Measurements from ENCODE around the gene PDE5A.

DNA sequence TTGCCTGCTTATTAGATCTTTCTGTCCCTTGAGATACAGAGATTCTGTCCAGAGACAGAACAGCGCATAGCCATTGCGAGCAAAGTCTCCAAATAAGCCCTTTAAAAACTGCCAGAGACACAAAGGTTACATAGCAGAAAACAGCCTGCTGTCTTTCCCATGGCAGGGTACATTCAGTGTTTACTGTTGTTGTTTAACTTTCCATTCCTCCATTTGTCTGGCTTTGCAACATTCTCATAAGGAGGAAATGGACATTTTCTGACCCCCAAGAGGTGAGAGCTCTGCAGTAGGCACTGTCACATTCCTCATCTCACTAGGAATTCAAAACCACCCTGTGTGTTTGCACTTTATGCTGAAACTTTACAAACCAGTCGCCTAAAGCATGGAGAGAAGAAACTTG is 48.3 kb downstream of the PDE5A start:
- TF ChIP-seq, protein P1, sequence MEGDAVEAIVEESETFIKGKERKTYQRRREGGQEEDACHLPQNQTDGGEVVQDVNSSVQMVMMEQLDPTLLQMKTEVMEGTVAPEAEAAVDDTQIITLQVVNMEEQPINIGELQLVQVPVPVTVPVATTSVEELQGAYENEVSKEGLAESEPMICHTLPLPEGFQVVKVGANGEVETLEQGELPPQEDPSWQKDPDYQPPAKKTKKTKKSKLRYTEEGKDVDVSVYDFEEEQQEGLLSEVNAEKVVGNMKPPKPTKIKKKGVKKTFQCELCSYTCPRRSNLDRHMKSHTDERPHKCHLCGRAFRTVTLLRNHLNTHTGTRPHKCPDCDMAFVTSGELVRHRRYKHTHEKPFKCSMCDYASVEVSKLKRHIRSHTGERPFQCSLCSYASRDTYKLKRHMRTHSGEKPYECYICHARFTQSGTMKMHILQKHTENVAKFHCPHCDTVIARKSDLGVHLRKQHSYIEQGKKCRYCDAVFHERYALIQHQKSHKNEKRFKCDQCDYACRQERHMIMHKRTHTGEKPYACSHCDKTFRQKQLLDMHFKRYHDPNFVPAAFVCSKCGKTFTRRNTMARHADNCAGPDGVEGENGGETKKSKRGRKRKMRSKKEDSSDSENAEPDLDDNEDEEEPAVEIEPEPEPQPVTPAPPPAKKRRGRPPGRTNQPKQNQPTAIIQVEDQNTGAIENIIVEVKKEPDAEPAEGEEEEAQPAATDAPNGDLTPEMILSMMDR (IDR thresholded peaks at IDR 0.05; ENCODE audit: extremely low read depth in 1 of 2, insufficient read depth in 1 of 2, low read depth in 1 of 2, low read length in 2 of 2), result no peak
- TF ChIP-seq EZH2 (IDR thresholded peaks at IDR 0.05; ENCODE audit: borderline replicate concordance, low read depth, low read length, severe bottlenecking), result no peak
